NCI-H2196 (cell line): ENCODE measurements around the gene DIPK1B.

Source experiments
- DNase-seq: peaks from one replicate; lab custom pipeline; 2025; ENCODE audit not compliant: unreplicated experiment; lab: John Stamatoyannopoulos, UW

Gene DIPK1B

DNA sequence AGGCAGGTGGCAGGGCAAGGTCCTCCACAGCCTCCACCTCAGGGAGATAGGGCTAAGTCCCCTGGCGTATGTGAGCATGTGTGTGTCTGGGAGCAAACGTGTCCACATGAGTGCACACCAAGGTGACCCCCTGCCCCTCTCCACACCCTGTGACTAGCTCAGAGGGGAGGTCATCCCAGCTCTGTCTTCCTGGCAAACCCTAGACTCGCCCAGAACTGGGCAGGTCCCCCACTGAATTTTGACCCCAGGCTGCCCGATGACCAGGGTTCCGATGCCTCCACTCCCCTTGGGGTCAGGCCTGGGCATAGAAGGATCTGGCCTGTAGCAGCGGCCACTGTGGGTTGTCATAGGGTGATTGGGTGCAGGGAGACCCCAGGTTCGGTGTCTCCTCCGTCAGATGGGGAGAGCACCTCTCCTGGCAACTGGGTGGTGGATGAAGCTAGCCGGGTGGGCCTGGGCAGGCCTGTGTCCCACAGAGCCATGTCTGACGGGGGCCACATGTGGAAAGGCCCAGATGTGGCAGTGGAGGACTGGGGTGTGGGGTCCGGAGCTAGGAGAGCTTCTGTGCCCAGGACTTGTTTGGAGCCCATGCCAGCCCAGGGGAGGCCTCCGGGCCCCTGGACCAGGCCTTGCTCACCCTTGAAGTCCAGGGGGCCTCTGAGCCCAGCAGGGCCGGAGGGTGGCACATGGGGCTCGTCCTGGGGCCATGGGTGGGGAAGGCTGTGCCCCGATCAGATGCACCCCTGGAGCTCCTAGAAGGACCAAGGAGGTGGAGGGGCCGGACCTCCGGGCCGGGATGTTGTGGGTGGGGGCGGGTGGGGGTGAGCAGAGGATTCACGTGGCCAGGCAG, 6.2 kb downstream of the DIPK1B start:
- no peak for DNase-seq

GRCh38 chr9:136719195-136719880, 7.0 kb downstream of the DIPK1B start:
- no peak for DNase-seq

DNA sequence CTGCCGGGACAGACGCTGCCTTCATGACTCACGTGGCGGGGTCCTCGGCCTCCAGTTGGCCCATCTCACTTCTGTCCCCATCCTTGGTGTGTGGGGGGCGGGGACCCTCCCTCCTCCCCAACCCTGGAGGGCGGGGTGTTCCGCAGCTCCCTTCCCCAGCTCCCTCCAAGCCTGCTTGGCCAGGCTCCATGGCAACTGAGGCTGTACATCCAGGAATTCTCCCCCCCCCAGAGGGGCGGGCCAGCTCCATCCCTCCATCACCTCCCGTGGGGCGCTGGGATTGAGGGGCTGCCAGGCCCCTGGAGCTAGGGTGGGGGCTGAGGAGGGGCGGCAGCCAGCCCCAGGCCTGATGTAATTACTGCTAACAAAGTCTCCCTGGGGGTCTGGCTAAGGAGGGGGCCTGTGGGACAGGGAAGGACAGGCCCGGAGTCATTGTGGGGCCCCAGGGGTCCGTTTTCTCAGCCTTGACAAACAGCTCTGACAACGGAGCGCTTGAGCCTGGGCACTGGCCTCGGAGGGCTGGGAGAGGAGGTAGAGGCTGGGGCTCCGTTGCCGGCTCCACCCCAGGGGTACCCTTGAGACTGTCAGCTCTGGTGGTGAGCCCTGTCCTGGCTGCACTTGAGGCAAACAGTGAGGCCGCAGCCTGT, 8.0 kb downstream of the DIPK1B start:
- no peak for DNase-seq

GRCh38 chr9:136720898-136721338, 8.5 kb downstream of the DIPK1B start:
- DNase-seq, result no peak

GRCh38 chr9:136721339-136722092, 9.1 kb downstream of the DIPK1B start:
- no peak for DNase-seq

GRCh38 chr9:136722093-136722968, 10.0 kb downstream of the DIPK1B start:
- no peak for DNase-seq

- no peak for DNase-seq
Observed at GRCh38 chr9:136722969-136723356, 10.6 kb downstream of the DIPK1B start.

DNA sequence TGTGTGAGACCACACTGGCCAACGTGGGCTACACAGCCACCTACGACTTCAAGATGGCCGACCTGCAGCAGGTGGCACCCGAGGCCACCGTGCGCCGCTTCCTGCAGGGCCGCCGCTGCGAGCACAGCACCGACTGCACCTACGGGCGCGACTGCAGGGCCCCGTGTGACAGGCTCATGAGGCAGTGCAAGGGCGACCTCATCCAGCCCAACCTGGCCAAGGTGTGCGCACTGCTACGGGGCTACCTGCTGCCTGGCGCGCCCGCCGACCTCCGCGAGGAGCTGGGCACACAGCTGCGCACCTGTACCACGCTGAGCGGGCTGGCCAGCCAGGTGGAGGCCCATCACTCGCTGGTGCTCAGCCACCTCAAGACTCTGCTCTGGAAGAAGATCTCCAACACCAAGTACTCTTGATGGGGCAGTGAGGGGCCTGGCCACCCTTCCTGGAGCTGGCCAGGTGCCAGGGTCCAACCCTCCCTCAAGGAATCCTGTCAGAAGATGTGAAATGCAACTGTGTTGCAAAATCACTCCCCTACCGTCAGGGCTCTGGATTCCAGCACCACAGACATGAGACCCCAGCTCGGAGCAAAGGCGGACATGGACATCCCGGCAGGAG, 11.1 kb downstream of the DIPK1B start:
- DNase-seq, result no peak

DNA sequence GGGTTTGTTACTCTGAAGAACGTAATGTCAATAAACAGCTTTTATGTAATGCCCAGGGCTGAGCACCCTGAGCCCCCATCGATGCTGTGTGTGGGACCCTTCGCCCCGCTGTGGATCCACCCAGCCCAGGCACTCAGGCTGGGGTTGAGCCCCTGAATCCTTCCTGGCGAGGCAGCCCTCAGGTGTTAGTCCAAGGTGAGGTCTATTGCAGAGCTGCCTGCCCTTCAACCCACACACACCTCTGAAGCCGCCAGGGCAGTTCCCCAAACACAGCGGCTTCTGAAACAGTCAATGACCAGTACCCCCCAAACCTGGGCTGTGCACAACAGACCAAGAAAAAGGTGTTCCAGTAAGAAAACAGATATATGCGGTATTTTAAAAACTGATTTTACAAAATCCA, 11.6 kb downstream of the DIPK1B start:
- no peak for DNase-seq

GRCh38 chr9:136724772-136725171, 12.4 kb downstream of the DIPK1B start:
- DNase-seq, result no peak

- no peak for DNase-seq
Observed at GRCh38 chr9:136725612-136726011, 13.2 kb downstream of the DIPK1B start.

DNA sequence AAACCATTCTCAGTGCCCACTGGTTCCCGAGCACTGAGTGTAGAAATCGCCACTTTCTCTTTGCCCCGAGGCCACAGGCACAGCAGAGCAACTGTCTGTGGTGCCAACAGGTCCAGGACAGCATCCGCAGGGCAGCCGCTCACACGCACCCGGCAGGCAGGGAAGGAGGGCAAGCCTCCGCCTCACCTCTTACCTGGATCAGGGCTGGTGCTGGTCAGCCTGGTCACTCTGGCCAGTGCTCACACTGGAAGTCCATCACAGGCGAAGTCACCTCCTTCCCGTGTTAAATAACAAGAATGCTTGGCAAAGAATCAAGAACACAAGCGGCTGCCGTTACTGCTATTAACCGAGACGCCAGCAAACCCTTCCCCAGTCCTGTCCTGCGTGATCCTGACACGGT, 13.7 kb downstream of the DIPK1B start:
- DNase-seq, result no peak

DNA sequence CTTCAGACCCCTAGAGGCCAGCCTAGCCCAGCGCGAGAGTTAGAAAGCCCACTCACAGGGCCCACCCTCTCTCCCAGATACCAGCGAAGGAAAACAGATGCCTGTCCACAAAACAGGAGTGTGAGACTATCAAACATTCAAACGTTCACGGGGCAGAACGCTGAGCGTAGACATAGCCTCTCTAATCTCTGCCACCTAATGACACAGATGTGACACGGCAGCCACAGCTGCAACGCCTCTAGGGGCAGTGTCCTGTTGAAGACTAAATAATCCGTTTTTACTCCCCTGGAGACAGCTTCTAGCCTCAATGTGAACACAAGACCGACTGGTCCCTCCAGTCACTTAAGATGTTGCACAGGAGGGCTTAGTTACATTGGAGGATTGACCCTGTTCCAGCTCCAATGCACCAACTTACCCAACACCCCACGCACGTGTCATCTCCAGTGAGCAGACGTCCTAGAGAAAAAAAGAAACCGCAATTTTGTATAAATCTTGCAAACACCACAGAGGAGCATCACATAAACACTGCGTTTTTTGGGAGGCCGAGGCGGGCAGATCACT, 14.3 kb downstream of the DIPK1B start:
- DNase-seq, result no peak

DNA sequence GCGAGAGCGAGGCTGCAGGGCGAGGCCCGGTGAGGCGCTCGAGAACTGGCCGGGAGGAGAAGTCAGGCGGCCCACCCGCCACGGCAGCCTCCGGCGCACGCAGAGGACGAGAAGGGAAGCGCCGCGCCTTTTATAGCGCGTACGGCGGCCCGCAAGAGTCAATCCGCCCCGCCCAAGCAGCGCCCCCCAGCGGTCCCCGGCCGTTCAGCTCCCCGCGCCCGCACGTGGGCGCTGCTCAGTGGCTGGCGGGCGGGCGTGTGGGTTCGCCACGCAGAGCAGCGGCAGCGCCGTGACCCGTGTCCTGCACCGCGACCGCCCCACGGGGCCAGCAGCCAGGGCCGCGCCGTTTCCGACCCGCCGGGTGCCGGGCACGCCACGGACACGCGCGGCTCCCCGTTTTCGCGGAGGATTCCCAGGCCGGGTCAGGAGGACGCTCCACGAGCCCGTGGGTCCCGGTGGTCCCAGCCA, 15.7 kb downstream of the DIPK1B start:
- DNase-seq, result peak; percentile 81

DNA sequence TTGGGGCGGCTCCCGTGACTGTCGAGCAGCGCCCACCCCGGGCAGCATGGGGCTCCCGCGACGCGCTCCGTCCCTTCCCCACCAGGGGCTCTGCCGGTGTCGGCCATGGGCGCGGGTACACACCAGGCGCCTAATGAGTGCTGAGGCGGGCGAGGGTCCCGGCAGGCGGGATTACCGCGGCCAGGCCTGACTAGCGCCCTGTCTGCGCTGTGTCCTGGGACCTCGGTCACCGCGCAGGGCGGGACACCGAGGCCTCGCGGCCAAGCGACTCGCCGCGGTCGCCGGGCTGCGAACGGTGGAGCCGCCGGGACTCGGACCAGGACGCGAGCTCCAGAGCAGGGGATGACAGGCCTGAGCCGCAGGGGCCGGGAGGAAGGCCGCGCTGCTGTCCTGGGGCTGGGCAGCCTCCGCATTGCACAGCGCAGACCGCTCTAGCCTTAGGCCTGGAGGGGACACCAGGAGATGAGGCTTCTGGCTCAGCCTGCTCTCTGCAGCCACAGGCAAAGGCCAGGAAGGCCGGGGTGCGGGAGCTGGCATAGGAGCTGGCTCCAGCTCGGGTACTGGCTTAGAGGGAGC, 16.3 kb downstream of the DIPK1B start:
- no peak for DNase-seq

DNA sequence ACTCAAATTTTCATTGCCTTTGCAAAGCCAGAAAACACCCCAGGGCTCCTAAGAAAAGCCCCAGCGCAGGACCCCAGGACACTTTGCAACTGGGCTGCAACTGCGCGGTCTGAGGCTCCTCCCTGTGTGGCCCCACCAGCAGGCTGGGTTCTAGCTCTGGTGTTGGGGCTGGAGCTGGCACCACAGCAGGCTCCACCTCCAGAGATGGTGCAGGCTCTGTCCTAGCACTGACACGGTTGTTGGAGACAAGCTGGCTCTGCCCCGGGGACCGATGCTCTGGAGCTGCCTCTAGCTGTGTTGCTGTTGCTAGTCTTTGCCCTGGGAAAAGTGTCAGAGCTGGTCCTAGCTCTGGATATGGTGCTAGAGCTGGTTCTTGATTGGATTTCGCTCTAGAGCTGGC, 16.8 kb downstream of the DIPK1B start:
- DNase-seq, result no peak

DNA sequence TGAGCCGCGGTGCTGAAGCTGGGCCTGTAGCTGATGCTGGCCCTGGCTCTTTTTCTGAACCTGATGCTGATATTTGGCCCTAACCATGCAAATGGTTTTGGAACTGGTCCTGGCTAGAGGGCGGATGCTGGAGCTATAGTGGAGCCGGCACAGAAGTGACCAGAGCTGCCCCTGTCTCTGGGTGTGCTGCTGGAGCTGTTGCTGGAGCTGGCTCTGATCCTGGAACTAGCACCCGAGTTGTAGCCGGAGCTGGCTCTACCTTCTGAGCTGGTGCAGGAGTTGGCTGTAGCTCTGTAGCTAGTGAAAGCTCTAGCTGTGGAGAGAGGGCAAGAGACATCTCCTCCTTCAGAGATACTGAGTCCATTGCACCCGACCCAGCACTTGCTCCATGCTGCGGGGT, 17.6 kb downstream of the DIPK1B start:
- no peak for DNase-seq

GRCh38 chr9:136732444-136733178, 20.2 kb downstream of the DIPK1B start:
- no peak for DNase-seq
